HepG2 (cell line): Measurements from ENCODE around the gene LMAN2L. TPM values are rescaled to one million over a fixed set of nuclear protein-coding genes. Genes with fewer than 3 reads are reported as not detected.

ENCODE experiments used
- ATAC-seq: fragments of 200-7000 bp; cut with Tn5 transposase; 3 replicates; pipeline ENCODE4 v1.9.1; 2020; ENCODE audit warnings: mild to moderate bottlenecking, moderate library complexity
- BruUV-seq: library from RNA; stranded (reverse); fragments of 400-500 nt; replicated peaks from 2 replicates; lab custom pipeline; 2021; lab: Mats Ljungman, UMichigan
- CTCF ChIA-PET: fragments of 300-600 bp; formaldehyde crosslinking; extraction: SDS; loops from one replicate; lab custom pipeline; 2021; ENCODE audit warnings: low total read pairs, inconsistent platforms, low intra/inter-chr PET ratio; lab: Yijun Ruan, JAX
- POLR2A ChIA-PET: fragments of 350-600 bp; sonication (Branson Sonifier 250); formaldehyde crosslinking; loops from one replicate; lab custom pipeline; 2020; ENCODE audit warnings: antibody characterized with exemption, inconsistent platforms; lab: Yijun Ruan, JAX
- DNase-seq: peaks from one replicate; pipeline ENCODE4 v3.0.0-alpha.2; 2015; ENCODE audit warnings: low spot score
- FAIRE-seq: peaks from 3 replicates; lab custom pipeline; 2011; peaks lifted over from hg19 to GRCh38; lab: Jason Lieb, UNC
- H2AFZ ChIP-seq: one replicate; pipeline ENCODE4 v1.6.1; 2011; ENCODE audit warnings: low read length, inconsistent platforms
- H3K27ac ChIP-seq: fragments of 300-600 bp; 3 replicates; pipeline ENCODE4 v1.8.0; 2011; ENCODE audit warnings: mixed run types, mild to moderate bottlenecking, mixed read lengths, low read length, inconsistent platforms; ENCODE audit not compliant: insufficient read depth; ENCODE audit errors: extremely low read length
- H3K27me3 ChIP-seq, 2 experiments: fragments of 200-600 bp in 1 of 2; 2 replicates in 1 of 2; 3 replicates in 1 of 2; pipeline versions ENCODE4 v1.6.0 to v1.8.0; 2011; ENCODE audit warnings: low read length in 2 of 2, mild to moderate bottlenecking in 2 of 2, moderate library complexity in 2 of 2, inconsistent platforms in 1 of 2; ENCODE audit not compliant: insufficient read depth in 2 of 2, control insufficient read depth in 1 of 2
- H3K36me3 ChIP-seq, 2 experiments: fragments of 200-600 bp in 1 of 2; replicated peaks in 1 of 2; 2 replicates in 1 of 2; 3 replicates in 1 of 2; pipeline versions ENCODE4 v1.5.1 to v1.8.0; 2011; ENCODE audit warnings: low read length in 2 of 2, inconsistent platforms in 1 of 2; ENCODE audit not compliant: insufficient read depth in 2 of 2, control insufficient read depth in 1 of 2
- H3K4me1 ChIP-seq: 2 replicates; pipeline ENCODE4 v1.5.1; 2012; ENCODE audit warnings: low read length, inconsistent platforms; ENCODE audit not compliant: insufficient read depth
- H3K4me2 ChIP-seq: 2 replicates; pipeline ENCODE4 v1.6.0; 2011; ENCODE audit warnings: low read depth, low read length, inconsistent platforms
- H3K4me3 ChIP-seq, 3 experiments: fragments of 200-600 bp in 1 of 3; sonication (generic), shearing (Covaris generic) in 1 of 3; replicated peaks in 1 of 3; 2 replicates each; pipeline ENCODE4 v1.5.1; 2011 to 2016; ENCODE audit warnings: low read length in 3 of 3, inconsistent platforms in 2 of 3, low read depth in 2 of 3, mild to moderate bottlenecking in 2 of 3, control low read depth in 1 of 3, mixed read lengths in 1 of 3; ENCODE audit not compliant: insufficient read depth in 1 of 3
- H3K79me2 ChIP-seq: one replicate; pipeline ENCODE4 v1.6.1; 2011; ENCODE audit warnings: low read length, inconsistent platforms; ENCODE audit not compliant: insufficient read depth
- H3K9ac ChIP-seq: 2 replicates; pipeline ENCODE4 v1.6.0; 2011; ENCODE audit warnings: mild to moderate bottlenecking, low read depth, low read length, inconsistent platforms; ENCODE audit not compliant: insufficient read depth
- H3K9me3 ChIP-seq: 2 replicates; pipeline ENCODE4 v1.5.1; 2012; ENCODE audit warnings: mild to moderate bottlenecking, low read length
- H4K20me1 ChIP-seq: 2 replicates; pipeline ENCODE4 v1.6.0; 2011; ENCODE audit warnings: inconsistent platforms, mild to moderate bottlenecking, low read length, moderate library complexity; ENCODE audit not compliant: insufficient read depth
- ARID4A ChIP-seq: sonication (generic); formaldehyde crosslinking; IDR thresholded peaks from 2 replicates; pipeline ENCODE4 v1.5.0; 2020; ENCODE audit warnings: mild to moderate bottlenecking, missing genetic modification reagents, borderline replicate concordance
- BORCS8-MEF2B ChIP-seq: sonication (generic); formaldehyde crosslinking; IDR thresholded peaks from 2 replicates; pipeline ENCODE4 v1.8.0; 2022; ENCODE audit warnings: mild to moderate bottlenecking, missing genetic modification reagents
- CEBPG ChIP-seq: IDR thresholded peaks from 2 replicates; pipeline ENCODE4 v1.6.1; 2016
- FOXA3 ChIP-seq: IDR thresholded peaks from 2 replicates; pipeline ENCODE4 v1.6.1; 2016; ENCODE audit warnings: missing genetic modification reagents, missing compliant biosample characterization
- HMGA1 ChIP-seq: sonication (generic); formaldehyde crosslinking; conservative IDR thresholded peaks from 2 replicates; pipeline ENCODE4 v1.4.0; 2020; ENCODE audit warnings: missing genetic modification reagents
- MED1 ChIP-seq: sonication (generic); formaldehyde crosslinking; IDR thresholded peaks from 2 replicates; pipeline ENCODE4 v1.4.0; 2020; ENCODE audit warnings: missing genetic modification reagents
- MXD1 ChIP-seq: sonication (generic); formaldehyde crosslinking; IDR thresholded peaks from 2 replicates; pipeline ENCODE4 v1.4.0; 2020; ENCODE audit warnings: mild to moderate bottlenecking, missing genetic modification reagents
- MXD4 ChIP-seq: IDR thresholded peaks from 2 replicates; pipeline ENCODE4 v1.6.1; 2016; ENCODE audit warnings: mild to moderate bottlenecking, missing biosample characterization, missing genetic modification reagents
- MXI1 ChIP-seq: IDR thresholded peaks from 3 replicates; pipeline ENCODE4 v1.6.1; 2012; ENCODE audit warnings: low read depth, low read length, inconsistent platforms, borderline replicate concordance
- NR2F6 ChIP-seq, 2 experiments: IDR thresholded peaks; 2 replicates each; pipeline ENCODE4 v1.6.1; 2016; ENCODE audit warnings: antibody characterized with exemption in 1 of 2, mild to moderate bottlenecking in 1 of 2
- PITX1 ChIP-seq: sonication (generic); formaldehyde crosslinking; IDR thresholded peaks from 2 replicates; pipeline ENCODE4 v1.5.1; 2020; ENCODE audit warnings: mild to moderate bottlenecking, missing genetic modification reagents
- POLR2AphosphoS5 ChIP-seq: IDR thresholded peaks from 2 replicates; pipeline ENCODE4 v1.6.1; 2012; ENCODE audit warnings: low read depth, low read length
- ZNF557 ChIP-seq: sonication (generic); formaldehyde crosslinking; IDR thresholded peaks from 2 replicates; pipeline ENCODE4 v1.4.0; 2020; ENCODE audit warnings: missing genetic modification reagents
- ZNF574 ChIP-seq: sonication (generic); formaldehyde crosslinking; IDR thresholded peaks from 2 replicates; pipeline ENCODE4 v1.4.0; 2020; ENCODE audit warnings: missing genetic modification reagents
- ZNF652 ChIP-seq: IDR thresholded peaks from 2 replicates; pipeline ENCODE4 v1.6.1; 2016; ENCODE audit warnings: low read depth, borderline replicate concordance
- ZNF672 ChIP-seq: sonication (generic); formaldehyde crosslinking; IDR thresholded peaks from 2 replicates; pipeline ENCODE4 v1.8.1; 2022; ENCODE audit warnings: missing genetic modification reagents
- ZSCAN5A ChIP-seq: sonication (generic); formaldehyde crosslinking; IDR thresholded peaks from 2 replicates; pipeline ENCODE4 v1.8.0; 2022; ENCODE audit warnings: mild to moderate bottlenecking, missing genetic modification reagents, borderline replicate concordance
- WGBS: methylation state at CpG from one replicate; pipeline ENCODE4 v1.1.6; 2017; ENCODE audit warnings: low lambda C conversion rate; 5-methylcytosine and 5-hydroxymethylcytosine counted together
- in situ Hi-C: cut with HindIII; loops from 2 replicates; pipeline ENCODE4 v1.10.0; 2017; ENCODE audit warnings: low pct_unique_long_range_greater_than_20kb; ENCODE audit not compliant: extremely low pct_ligation_motif_present
- intact Hi-C: fragments of 100-400 bp; cut with micrococcal nuclease; formaldehyde crosslinking; loops from one replicate; pipeline ENCODE4 v1.10.0; 2022; ENCODE audit not compliant: unreplicated experiment
- polyA plus RNA-seq, 8 experiments: library from polyadenylated mRNA; depleted of rRNA in 3 of 8; stranded (reverse) in 7 of 8; unstranded in 1 of 8; fragments of >200 nt; fragmentation: Illumina TruSeq in 4 of 8; extraction: Trizol in 4 of 8; gene quantifications; 2 replicates each; pipeline versions ENCODE4 v1.2.1 to v1.2.3, GENCODE V29; 2011 to 2016; ENCODE audit warnings: low read depth in 4 of 8, missing spikeins in 1 of 8, mixed read lengths in 1 of 8; ENCODE audit not compliant: insufficient read depth in 1 of 8
- total RNA-seq, 5 experiments: library from RNA; depleted of rRNA; stranded (reverse); fragments of >200 nt; fragmentation: Illumina TruSeq; extraction: Trizol; gene quantifications; 2 replicates each; pipeline ENCODE4 v1.2.3, GENCODE V29; 2016; ENCODE audit warnings: low read depth in 1 of 5

LMAN2L gene
- total and polyA plus RNA-seq, 2 of the 13 experiments (the other 11 are each of a cell fraction or from before 2014, with no cell fraction given) = 39.1 to 57.9 TPM

GRCh38 chr2:96769814-96770213 is 29.9 kb upstream of the LMAN2L start:
- BruUV-seq = no TSS peak
- in situ Hi-C loops = no loop called here
- Histone ChIP-seq H3K27ac (peak overlapping the region; percentile 25), H3K27me3 (no peaks in the 10 kb centered on the region), H3K9me3 (no peaks in the 10 kb centered on the region), H4K20me1 (no peaks in the 10 kb centered on the region; the same call in 1 of the 2 replicates), H3K36me3 (no peaks in the 10 kb centered on the region; a peak in 1 of 5 replicates), H3K79me2 (peaks cover 3% of the 10 kb centered on the region), H3K4me2 (peak overlapping the region; percentile 32; the same call in 1 of the 2 replicates), H2AFZ (no peak overlapping the region), H3K4me1 (peaks cover 45% of the 10 kb centered on the region), H3K4me3 (peak overlapping the region in 1 of 3 experiments; percentile 13; a peak in 1 of 6 replicates), H3K9ac (no peak overlapping the region)
- CTCF ChIA-PET = no interaction called here
- peak; percentile 77 for FAIRE-seq
- WGBS = 48% methylated on average over 7 of the region's 7 CpGs
- intact Hi-C loops = loop anchor here (10.0 kb wide), 1 partner anchor 165 kb away; no protein-coding TSS in a partner anchor
- POLR2A ChIA-PET = interaction anchor here (0.9 kb wide), 1 partner anchor 9 kb away, joined by 3 read pairs; the partner anchor contains the start of gene CNNM4
- ATAC-seq = peak; percentile 73
- peak; percentile 35 for DNase-seq
- TF ChIP-seq MXD1 (CRISPR knock-in tag) (no peak), ZNF557 (no peak), BORCS8-MEF2B (CRISPR knock-in tag) (no peak), POLR2AphosphoS5 (no peak), MED1 (CRISPR knock-in tag) (no peak), CEBPG (peak; percentile 24; the same call in 1 of the 2 replicates), ZNF574 (0 out of 2 replicates have a peak, but pooled peaks have one; percentile 10), ARID4A (peak; percentile 69), PITX1 (CRISPR knock-in tag) (no peak), ZNF652 (CRISPR knock-in tag) (no peak), HMGA1 (CRISPR knock-in tag) (no peak), MXD4 (CRISPR knock-in tag) (0 out of 2 replicates have a peak, but pooled peaks have one; percentile 36), ZSCAN5A (CRISPR knock-in tag) (no peak), FOXA3 (CRISPR knock-in tag) (0 out of 2 replicates have a peak, but pooled peaks have one; percentile 25), ZNF672 (no peak), NR2F6 (IDR thresholded peaks at IDR 0.05) (no peak), NR2F6 (CRISPR knock-in tag; IDR thresholded peaks at IDR 0.05) (no peak), MXI1 (peak; percentile 35; the same call in 1 of the 3 replicates)
